ENCODE measurements around the gene PADI2.

DNA sequence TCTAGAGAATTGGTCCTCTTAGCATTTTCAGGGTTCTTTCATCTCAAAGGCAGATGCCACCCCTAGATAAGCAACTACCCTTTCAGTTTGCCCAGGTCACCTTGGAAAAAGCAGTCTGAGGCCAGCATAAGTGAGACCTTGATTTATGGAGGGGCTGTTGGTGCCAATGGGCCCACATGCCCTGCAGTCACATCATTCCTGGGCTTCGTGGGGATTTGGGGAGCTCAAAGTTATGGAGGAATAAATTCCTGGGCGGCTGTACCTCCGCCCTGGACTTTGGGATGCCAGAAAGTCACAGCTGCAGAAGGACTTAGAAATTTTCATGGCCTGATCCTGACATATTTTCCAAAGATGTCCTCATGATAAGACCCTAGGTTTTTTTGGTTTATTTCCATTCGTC lies 62.7 kb downstream of the PADI2 start:
- TF ChIP-seq, protein P1, sequence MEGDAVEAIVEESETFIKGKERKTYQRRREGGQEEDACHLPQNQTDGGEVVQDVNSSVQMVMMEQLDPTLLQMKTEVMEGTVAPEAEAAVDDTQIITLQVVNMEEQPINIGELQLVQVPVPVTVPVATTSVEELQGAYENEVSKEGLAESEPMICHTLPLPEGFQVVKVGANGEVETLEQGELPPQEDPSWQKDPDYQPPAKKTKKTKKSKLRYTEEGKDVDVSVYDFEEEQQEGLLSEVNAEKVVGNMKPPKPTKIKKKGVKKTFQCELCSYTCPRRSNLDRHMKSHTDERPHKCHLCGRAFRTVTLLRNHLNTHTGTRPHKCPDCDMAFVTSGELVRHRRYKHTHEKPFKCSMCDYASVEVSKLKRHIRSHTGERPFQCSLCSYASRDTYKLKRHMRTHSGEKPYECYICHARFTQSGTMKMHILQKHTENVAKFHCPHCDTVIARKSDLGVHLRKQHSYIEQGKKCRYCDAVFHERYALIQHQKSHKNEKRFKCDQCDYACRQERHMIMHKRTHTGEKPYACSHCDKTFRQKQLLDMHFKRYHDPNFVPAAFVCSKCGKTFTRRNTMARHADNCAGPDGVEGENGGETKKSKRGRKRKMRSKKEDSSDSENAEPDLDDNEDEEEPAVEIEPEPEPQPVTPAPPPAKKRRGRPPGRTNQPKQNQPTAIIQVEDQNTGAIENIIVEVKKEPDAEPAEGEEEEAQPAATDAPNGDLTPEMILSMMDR (IDR thresholded peaks at IDR 0.05): no peak
- no peak for TF ChIP-seq POLR2A (IDR thresholded peaks at IDR 0.05)
